ENCODE results near the gene NLN.
"Not testable (repeated sequence)": the region's sequence is repeated elsewhere in the genome, so short reads cannot be mapped to it uniquely, and the experiment has no call there.

The NLN gene

DNA sequence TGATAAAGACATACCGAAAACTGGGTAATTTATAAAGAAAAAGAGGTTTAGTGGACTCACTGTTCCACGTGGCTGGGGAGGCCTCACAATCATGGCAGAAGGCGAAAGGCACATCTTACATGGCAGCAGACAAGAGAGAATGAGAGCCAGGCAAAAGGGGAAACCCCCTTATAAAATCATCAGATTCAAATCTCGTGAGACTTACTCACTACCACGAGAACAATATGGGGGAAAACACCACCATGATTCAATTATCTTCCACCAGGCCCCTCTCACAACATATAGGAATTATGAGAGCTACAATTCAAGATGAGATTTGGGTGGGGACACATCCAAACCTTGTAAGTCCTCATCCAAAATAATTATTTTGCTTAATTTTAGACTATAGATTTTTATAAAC is 149.8 kb downstream of the NLN start:
- H3K27ac Mint-ChIP-seq; ATAC-seq (replicated peaks); H3K9me3 Mint-ChIP-seq; DNase-seq; H3K4me3 Mint-ChIP-seq; H3K36me3 Mint-ChIP-seq (ENCODE audit: insufficient read depth); H3K4me1 Mint-ChIP-seq (ENCODE audit: low read depth in 2 of 2); H3K27me3 Mint-ChIP-seq: not testable (repeated sequence)

- ATAC-seq (replicated peaks) = no peak
- Mint-ChIP-seq H3K27ac (no peak overlapping the region), H3K9me3 (peaks cover 2 to 14% of the 10 kb centered on the region in 2 donors), H3K4me1 (ENCODE audit: low read depth in 2 of 2) (peaks cover 0 to 1% of the 10 kb centered on the region in 2 donors), H3K27me3 (no peaks in the 10 kb centered on the region), H3K4me3 (no peak overlapping the region), H3K36me3 (ENCODE audit: insufficient read depth) (no peaks in the 10 kb centered on the region)
- no peak for DNase-seq
Measured at GRCh38 chr5:65873181-65873750, 151.3 kb downstream of the NLN start.

DNA sequence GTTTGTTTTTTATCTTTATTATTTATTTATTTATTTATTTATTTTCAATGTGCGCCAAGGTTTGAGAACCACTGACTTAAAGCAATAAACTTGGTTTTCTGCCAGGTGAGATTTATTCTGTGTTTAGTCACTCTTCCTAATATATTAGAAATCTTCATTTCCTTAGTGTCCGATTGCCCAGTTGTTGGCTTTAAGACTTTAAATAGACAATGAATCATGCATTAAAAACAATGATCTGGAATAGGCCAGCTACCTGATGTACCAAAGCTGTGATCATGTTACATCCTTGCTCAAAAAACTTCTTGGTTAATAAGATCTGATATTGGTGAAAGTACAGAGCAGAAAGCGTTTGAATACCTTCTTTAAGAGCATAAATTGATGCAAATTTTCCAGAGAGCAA is 152.2 kb downstream of the NLN start:
- H3K4me1 Mint-ChIP-seq (ENCODE audit: low read depth in 2 of 2) = peaks cover 0 to 1% of the 10 kb centered on the region in 2 donors
- peaks cover 2 to 14% of the 10 kb centered on the region in 2 donors for H3K9me3 Mint-ChIP-seq
- no peak overlapping the region for H3K27ac Mint-ChIP-seq
- no peak for DNase-seq
- ATAC-seq (replicated peaks) = no peak
- no peak overlapping the region for H3K4me3 Mint-ChIP-seq
- H3K27me3 Mint-ChIP-seq = no peaks in the 10 kb centered on the region
- H3K36me3 Mint-ChIP-seq (ENCODE audit: insufficient read depth) = no peaks in the 10 kb centered on the region

GRCh38 chr5:65876496-65876895 is 154.5 kb downstream of the NLN start:
- ATAC-seq (replicated peaks) (no peak), DNase-seq (no peak)
- no peak overlapping the region for H3K27ac Mint-ChIP-seq

DNA sequence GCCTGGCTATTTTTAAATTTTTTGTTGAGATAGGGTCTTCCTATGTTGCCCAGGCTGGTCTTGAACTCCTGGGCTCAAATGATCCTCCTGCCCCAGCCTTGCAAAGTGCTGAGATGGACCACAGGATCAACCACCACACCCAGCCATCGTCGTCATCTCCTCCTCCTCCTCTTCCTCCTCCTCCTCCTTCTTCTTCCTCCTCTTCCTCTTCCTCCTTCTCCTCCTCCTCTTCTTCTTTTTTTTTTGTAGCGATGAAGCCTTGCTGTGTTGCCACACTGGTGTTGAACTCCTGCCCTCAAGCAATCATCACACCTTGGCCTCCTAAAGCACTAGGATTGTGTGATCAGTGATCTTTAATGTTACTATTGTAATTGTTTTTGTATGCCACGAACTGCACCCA is 155.0 kb downstream of the NLN start:
- H3K27me3 Mint-ChIP-seq = no peaks in the 10 kb centered on the region
- H3K36me3 Mint-ChIP-seq (ENCODE audit: insufficient read depth) = no peaks in the 10 kb centered on the region
- H3K9me3 Mint-ChIP-seq = peaks cover 2 to 7% of the 10 kb centered on the region in 2 donors
- H3K4me1 Mint-ChIP-seq (ENCODE audit: low read depth in 2 of 2) = peaks cover 0 to 1% of the 10 kb centered on the region in 2 donors
- DNase-seq = no peak
- no peak for ATAC-seq (replicated peaks)
- no peak overlapping the region for H3K27ac Mint-ChIP-seq
- no peak overlapping the region for H3K4me3 Mint-ChIP-seq

More at GRCh38 chr5:65876496-65876895, 154.5 kb downstream of the NLN start:
- H3K27me3 Mint-ChIP-seq = no peaks in the 10 kb centered on the region
- no peak overlapping the region for H3K4me3 Mint-ChIP-seq
- H3K4me1 Mint-ChIP-seq (ENCODE audit: low read depth in 2 of 2) = peaks cover 0 to 1% of the 10 kb centered on the region in 2 donors
- H3K9me3 Mint-ChIP-seq = peaks cover 2 to 12% of the 10 kb centered on the region in 2 donors
- no peaks in the 10 kb centered on the region for H3K36me3 Mint-ChIP-seq (ENCODE audit: insufficient read depth)

All from effector memory CD8-positive, alpha-beta T cell (primary cell).